HepG2 (cell line): Measurements from ENCODE around the gene USP32. TPM values are rescaled to one million over a fixed set of nuclear protein-coding genes. Genes with fewer than 3 reads are reported as not detected.
A peak's percentile ranks its signal among the peaks of the same experiment; 100 is the strongest.

Experiments used
- CHD4 ChIP-seq: fragments of 200-600 bp; sonication (generic); IDR thresholded peaks from 2 replicates; pipeline ENCODE4 v1.7.0; 2017; ENCODE audit warnings: mild to moderate bottlenecking, low read length, borderline replicate concordance
- ERF ChIP-seq: IDR thresholded peaks from 2 replicates; pipeline ENCODE4 v1.6.1; 2018; ENCODE audit warnings: missing biosample characterization, missing genetic modification reagents
- HIVEP1 ChIP-seq: sonication (generic); formaldehyde crosslinking; IDR thresholded peaks from 2 replicates; pipeline ENCODE4 v1.4.0; 2020; ENCODE audit warnings: mild to moderate bottlenecking, missing genetic modification reagents
- KDM5A ChIP-seq: fragments of 200-600 bp; sonication (generic); IDR thresholded peaks from 2 replicates; pipeline ENCODE4 v1.7.0; 2018; ENCODE audit warnings: antibody characterized with exemption, mild to moderate bottlenecking, low read length, borderline replicate concordance
- MAZ ChIP-seq, 2 experiments: sonication (generic) in 1 of 2; formaldehyde crosslinking in 1 of 2; IDR thresholded peaks; 2 replicates each; pipeline versions ENCODE4 v1.5.0 to v1.6.1; 2012 to 2020; ENCODE audit warnings: low read depth in 2 of 2, mild to moderate bottlenecking in 2 of 2, borderline replicate concordance in 1 of 2, improper control_type of control experiment in 1 of 2, low read length in 1 of 2, missing genetic modification reagents in 1 of 2, moderate library complexity in 1 of 2
- MNT ChIP-seq: fragments of 450-650 bp; IDR thresholded peaks from 2 replicates; pipeline ENCODE4 v1.6.1; 2016
- NCOA1 ChIP-seq: sonication (generic); formaldehyde crosslinking; IDR thresholded peaks from 2 replicates; pipeline ENCODE4 v1.9.0; 2021; ENCODE audit warnings: missing genetic modification reagents
- PHF21A ChIP-seq: sonication (generic); formaldehyde crosslinking; IDR thresholded peaks from 2 replicates; pipeline ENCODE4 v1.5.0; 2020; ENCODE audit warnings: mild to moderate bottlenecking, missing genetic modification reagents
- RAD21 ChIP-seq: fragments of 450-650 bp; formaldehyde crosslinking; IDR thresholded peaks from 2 replicates; pipeline ENCODE4 v1.5.0; 2020; ENCODE audit warnings: mild to moderate bottlenecking
- SALL2 ChIP-seq: sonication (generic); formaldehyde crosslinking; IDR thresholded peaks from 2 replicates; pipeline ENCODE4 v1.8.1; 2023; ENCODE audit warnings: mild to moderate bottlenecking, missing genetic modification reagents, inconsistent platforms
- TEAD3 ChIP-seq: optimal IDR thresholded peaks from 2 replicates; pipeline ENCODE3; 2016; ENCODE audit warnings: borderline replicate concordance
- ZBTB7B ChIP-seq: sonication (generic); formaldehyde crosslinking; IDR thresholded peaks from 2 replicates; pipeline ENCODE4 v1.4.0; 2020; ENCODE audit warnings: missing genetic modification reagents
- ZNF101 ChIP-seq: sonication (generic); formaldehyde crosslinking; IDR thresholded peaks from 2 replicates; pipeline ENCODE4 v1.4.0; 2020; ENCODE audit warnings: mild to moderate bottlenecking, low read depth, missing genetic modification reagents, borderline replicate concordance
- ZNF605 ChIP-seq: sonication (generic); formaldehyde crosslinking; IDR thresholded peaks from 2 replicates; pipeline ENCODE4 v1.8.0; 2022; ENCODE audit warnings: mild to moderate bottlenecking, missing genetic modification reagents
- ZNF644 ChIP-seq: IDR thresholded peaks from 2 replicates; pipeline ENCODE4 v1.6.1; 2016; ENCODE audit warnings: low read depth
- polyA plus RNA-seq, 8 experiments: library from polyadenylated mRNA; depleted of rRNA in 3 of 8; stranded (reverse) in 7 of 8; unstranded in 1 of 8; fragments of >200 nt; fragmentation: Illumina TruSeq in 4 of 8; extraction: Trizol in 4 of 8; gene quantifications; 2 replicates each; pipeline versions ENCODE4 v1.2.1 to v1.2.3, GENCODE V29; 2011 to 2016; ENCODE audit warnings: low read depth in 4 of 8, missing spikeins in 1 of 8, mixed read lengths in 1 of 8; ENCODE audit not compliant: insufficient read depth in 1 of 8
- total RNA-seq, 5 experiments: library from RNA; depleted of rRNA; stranded (reverse); fragments of >200 nt; fragmentation: Illumina TruSeq; extraction: Trizol; gene quantifications; 2 replicates each; pipeline ENCODE4 v1.2.3, GENCODE V29; 2016; ENCODE audit warnings: low read depth in 1 of 5
- TF ChIP-seq, protein P1 (sequence below): sonication (generic); formaldehyde crosslinking; IDR thresholded peaks from 2 replicates; pipeline ENCODE4 v1.9.0; 2021; ENCODE audit warnings: missing genetic modification reagents, mild to moderate bottlenecking, borderline replicate concordance
- TF ChIP-seq, protein P2 (sequence below): sonication (generic); formaldehyde crosslinking; IDR thresholded peaks from 2 replicates; pipeline ENCODE4 v1.4.0; 2020; ENCODE audit warnings: missing genetic modification reagents
- TF ChIP-seq, protein P3 (sequence below): sonication (generic); formaldehyde crosslinking; IDR thresholded peaks from 2 replicates; pipeline ENCODE4 v1.5.1; 2020; ENCODE audit warnings: mild to moderate bottlenecking, moderate library complexity, missing genetic modification reagents
- TF ChIP-seq, protein P4 (sequence below): sonication (generic); formaldehyde crosslinking; IDR thresholded peaks from 2 replicates; pipeline ENCODE4 v1.4.0; 2020; ENCODE audit warnings: missing genetic modification reagents, mild to moderate bottlenecking, borderline replicate concordance

Gene USP32
- total and polyA plus RNA-seq, 2 of the 13 experiments (the other 11 are each of a cell fraction or from before 2014, with no cell fraction given) = 24.9 to 39.9 TPM

- TF ChIP-seq SALL2 (CRISPR knock-in tag) = no peak
- TF ChIP-seq MNT = no peak
- TF ChIP-seq ZNF101 = no peak
- peak; percentile 49; the same call in 1 of the 2 replicates for TF ChIP-seq ERF (CRISPR knock-in tag)
- TF ChIP-seq, protein P1, sequence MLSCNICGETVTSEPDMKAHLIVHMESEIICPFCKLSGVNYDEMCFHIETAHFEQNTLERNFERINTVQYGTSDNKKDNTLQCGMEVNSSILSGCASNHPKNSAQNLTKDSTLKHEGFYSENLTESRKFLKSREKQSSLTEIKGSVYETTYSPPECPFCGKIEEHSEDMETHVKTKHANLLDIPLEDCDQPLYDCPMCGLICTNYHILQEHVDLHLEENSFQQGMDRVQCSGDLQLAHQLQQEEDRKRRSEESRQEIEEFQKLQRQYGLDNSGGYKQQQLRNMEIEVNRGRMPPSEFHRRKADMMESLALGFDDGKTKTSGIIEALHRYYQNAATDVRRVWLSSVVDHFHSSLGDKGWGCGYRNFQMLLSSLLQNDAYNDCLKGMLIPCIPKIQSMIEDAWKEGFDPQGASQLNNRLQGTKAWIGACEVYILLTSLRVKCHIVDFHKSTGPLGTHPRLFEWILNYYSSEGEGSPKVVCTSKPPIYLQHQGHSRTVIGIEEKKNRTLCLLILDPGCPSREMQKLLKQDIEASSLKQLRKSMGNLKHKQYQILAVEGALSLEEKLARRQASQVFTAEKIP = no peak
- TF ChIP-seq TEAD3 = peak; percentile 47
- TF ChIP-seq ZNF605 (CRISPR knock-in tag) = 0 out of 2 replicates have a peak, but pooled peaks have one; percentile 9
- TF ChIP-seq KDM5A = no peak
- TF ChIP-seq, protein P2, sequence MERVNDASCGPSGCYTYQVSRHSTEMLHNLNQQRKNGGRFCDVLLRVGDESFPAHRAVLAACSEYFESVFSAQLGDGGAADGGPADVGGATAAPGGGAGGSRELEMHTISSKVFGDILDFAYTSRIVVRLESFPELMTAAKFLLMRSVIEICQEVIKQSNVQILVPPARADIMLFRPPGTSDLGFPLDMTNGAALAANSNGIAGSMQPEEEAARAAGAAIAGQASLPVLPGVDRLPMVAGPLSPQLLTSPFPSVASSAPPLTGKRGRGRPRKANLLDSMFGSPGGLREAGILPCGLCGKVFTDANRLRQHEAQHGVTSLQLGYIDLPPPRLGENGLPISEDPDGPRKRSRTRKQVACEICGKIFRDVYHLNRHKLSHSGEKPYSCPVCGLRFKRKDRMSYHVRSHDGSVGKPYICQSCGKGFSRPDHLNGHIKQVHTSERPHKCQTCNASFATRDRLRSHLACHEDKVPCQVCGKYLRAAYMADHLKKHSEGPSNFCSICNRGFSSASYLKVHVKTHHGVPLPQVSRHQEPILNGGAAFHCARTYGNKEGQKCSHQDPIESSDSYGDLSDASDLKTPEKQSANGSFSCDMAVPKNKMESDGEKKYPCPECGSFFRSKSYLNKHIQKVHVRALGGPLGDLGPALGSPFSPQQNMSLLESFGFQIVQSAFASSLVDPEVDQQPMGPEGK (CRISPR knock-in tag) = peak; percentile 53
- TF ChIP-seq RAD21 (CRISPR knock-in tag) = peak; percentile 91
- no peak for TF ChIP-seq ZBTB7B
- TF ChIP-seq, protein P3, sequence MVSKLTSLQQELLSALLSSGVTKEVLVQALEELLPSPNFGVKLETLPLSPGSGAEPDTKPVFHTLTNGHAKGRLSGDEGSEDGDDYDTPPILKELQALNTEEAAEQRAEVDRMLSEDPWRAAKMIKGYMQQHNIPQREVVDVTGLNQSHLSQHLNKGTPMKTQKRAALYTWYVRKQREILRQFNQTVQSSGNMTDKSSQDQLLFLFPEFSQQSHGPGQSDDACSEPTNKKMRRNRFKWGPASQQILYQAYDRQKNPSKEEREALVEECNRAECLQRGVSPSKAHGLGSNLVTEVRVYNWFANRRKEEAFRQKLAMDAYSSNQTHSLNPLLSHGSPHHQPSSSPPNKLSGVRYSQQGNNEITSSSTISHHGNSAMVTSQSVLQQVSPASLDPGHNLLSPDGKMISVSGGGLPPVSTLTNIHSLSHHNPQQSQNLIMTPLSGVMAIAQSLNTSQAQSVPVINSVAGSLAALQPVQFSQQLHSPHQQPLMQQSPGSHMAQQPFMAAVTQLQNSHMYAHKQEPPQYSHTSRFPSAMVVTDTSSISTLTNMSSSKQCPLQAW (CRISPR knock-in tag) = peak; percentile 50; the same call in 1 of the 2 replicates
- TF ChIP-seq HIVEP1 (CRISPR knock-in tag) = no peak
- no peak for TF ChIP-seq CHD4
- TF ChIP-seq ZNF644 (CRISPR knock-in tag) = 0 out of 2 replicates have a peak, but pooled peaks have one; percentile 37
- TF ChIP-seq NCOA1 (CRISPR knock-in tag) = no peak
- TF ChIP-seq PHF21A (CRISPR knock-in tag) = peak; percentile 22; the same call in 1 of the 2 replicates
- 0 out of 2 replicates have a peak, but pooled peaks have one; percentile 55 for TF ChIP-seq MAZ (IDR thresholded peaks at IDR 0.05; ENCODE audit: borderline replicate concordance, low read depth, low read length)
- TF ChIP-seq MAZ (CRISPR knock-in tag; IDR thresholded peaks at IDR 0.05; ENCODE audit: low read depth) = no peak
- TF ChIP-seq, protein P4, sequence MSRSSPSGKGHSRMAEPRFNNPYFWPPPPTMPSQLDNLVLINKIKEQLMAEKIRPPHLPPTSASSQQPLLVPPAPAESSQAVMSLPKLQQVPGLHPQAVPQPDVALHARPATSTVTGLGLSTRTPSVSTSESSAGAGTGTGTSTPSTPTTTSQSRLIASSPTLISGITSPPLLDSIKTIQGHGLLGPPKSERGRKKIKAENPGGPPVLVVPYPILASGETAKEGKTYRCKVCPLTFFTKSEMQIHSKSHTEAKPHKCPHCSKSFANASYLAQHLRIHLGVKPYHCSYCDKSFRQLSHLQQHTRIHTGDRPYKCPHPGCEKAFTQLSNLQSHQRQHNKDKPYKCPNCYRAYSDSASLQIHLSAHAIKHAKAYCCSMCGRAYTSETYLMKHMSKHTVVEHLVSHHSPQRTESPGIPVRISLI (CRISPR knock-in tag) = peak; percentile 92
Observed at GRCh38 chr17:60142872-60143499, 248.9 kb downstream of the USP32 start (continued).
